MG63 (cell line): Measurements from ENCODE around the gene CLIC5. TPM values are rescaled to one million over a fixed set of nuclear protein-coding genes. Genes with fewer than 3 reads are reported as not detected.

Experiments
- DNase-seq: peaks from one replicate; pipeline ENCODE4 v3.0.0-alpha.2; 2020
- H3K27me3 ChIP-seq: fragments of 250-450 bp; sonication (Bioruptor Pico); 2 replicates; pipeline ENCODE4 v1.5.1; 2020; ENCODE audit warnings: mild to moderate bottlenecking, moderate library complexity
- H3K36me3 ChIP-seq: fragments of 250-450 bp; sonication (Bioruptor Pico); 2 replicates; pipeline ENCODE4 v1.5.1; 2020; ENCODE audit warnings: mild to moderate bottlenecking, moderate library complexity
- H3K4me3 ChIP-seq: fragments of 250-450 bp; sonication (Bioruptor Pico); 2 replicates; pipeline ENCODE4 v1.5.1; 2020; ENCODE audit warnings: mild to moderate bottlenecking, moderate library complexity
- H3K9me3 ChIP-seq: fragments of 250-450 bp; sonication (Bioruptor Pico); 2 replicates; pipeline ENCODE4 v1.5.1; 2020; ENCODE audit warnings: mild to moderate bottlenecking, moderate library complexity
- total RNA-seq: library from RNA; depleted of rRNA; stranded (reverse); fragments of >200 nt; shearing (Covaris generic); gene quantifications from 2 replicates; pipeline ENCODE4 v1.2.3, GENCODE V29; 2014; ENCODE audit warnings: low replicate concordance; rRNA removed

CLIC5 gene
- not detected in 2 replicates for total RNA-seq

DNA sequence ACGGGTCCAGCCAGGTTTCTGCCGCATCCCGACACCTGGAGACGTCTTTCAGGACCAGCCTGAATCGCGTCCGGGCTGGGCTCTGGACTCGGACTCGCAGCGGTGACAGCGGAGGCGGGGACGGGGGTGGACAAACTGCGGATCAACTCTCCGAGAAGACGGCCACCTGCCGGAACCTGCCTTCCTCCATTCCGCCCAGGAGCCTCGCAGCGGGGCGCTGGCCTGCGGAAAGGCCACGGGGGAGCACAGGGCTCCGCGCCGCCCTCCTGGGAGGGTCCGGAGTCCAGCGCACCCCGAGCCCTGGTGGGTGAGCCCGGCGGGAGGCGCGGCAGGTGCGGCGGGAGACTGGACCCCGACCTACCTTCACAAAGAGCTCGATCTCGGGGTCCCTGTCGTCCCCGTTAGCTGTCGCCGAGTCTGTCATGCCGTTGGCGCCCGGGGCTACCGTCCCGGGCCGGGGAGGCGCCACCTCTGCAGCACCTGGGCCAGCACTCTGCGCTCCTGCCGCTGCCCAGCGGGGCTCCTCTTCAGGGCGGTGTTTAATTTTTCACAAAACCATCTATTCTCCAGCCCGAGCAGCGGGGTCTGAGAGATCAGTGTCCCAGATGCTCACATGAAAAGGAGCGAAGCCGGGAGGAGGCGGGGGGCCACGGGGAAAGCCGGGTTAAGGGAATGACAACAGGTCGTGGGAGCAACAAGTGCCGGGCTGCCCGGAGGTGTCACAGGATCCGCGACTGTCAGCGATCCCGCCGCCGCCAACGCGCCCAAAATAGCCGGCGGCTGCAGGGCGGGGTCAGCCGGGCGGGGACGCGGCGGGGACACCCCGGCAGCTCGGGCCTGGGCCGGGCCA, at the start of gene CLIC5:
TSS of gene CLIC5 (minus strand) at position 742 of the 850 bp plus-strand sequence. CDS start at position 424, 318 bp downstream.
- no peaks in the 10 kb centered on the region for H3K9me3 ChIP-seq
- H3K36me3 ChIP-seq, result no peaks in the 10 kb centered on the region
- H3K27me3 ChIP-seq, result peaks cover 14% of the 10 kb centered on the region; the same call in 1 of the 2 replicates
- peak within 1 kb of the TSS; percentile 15; the same call in 1 of the 2 replicates for H3K4me3 ChIP-seq
- DNase-seq, result no peak

DNA sequence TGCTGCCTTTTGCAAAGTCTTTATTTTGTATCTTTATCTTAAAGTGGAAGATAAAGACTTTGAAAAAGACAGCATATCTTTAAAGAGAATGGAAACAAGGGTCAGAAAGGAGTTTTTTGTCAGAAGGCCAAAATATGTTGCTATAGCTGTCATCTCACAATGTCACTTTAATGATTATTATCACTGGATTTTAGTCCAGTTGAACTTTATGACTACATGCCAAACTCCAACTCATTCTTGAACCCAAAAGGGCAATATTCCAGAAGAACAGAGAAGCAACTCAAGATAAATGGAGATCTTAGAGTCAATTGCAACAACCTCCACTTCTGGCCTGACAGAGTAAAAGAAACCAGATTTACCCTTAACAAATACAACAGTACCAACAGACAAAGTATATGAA, 47.3 kb upstream of the CLIC5 start:
- H3K27me3 ChIP-seq, result no peaks in the 10 kb centered on the region
- no peak overlapping the region for H3K4me3 ChIP-seq
- no peaks in the 10 kb centered on the region for H3K9me3 ChIP-seq
- no peak for DNase-seq
- H3K36me3 ChIP-seq, result no peaks in the 10 kb centered on the region

DNA sequence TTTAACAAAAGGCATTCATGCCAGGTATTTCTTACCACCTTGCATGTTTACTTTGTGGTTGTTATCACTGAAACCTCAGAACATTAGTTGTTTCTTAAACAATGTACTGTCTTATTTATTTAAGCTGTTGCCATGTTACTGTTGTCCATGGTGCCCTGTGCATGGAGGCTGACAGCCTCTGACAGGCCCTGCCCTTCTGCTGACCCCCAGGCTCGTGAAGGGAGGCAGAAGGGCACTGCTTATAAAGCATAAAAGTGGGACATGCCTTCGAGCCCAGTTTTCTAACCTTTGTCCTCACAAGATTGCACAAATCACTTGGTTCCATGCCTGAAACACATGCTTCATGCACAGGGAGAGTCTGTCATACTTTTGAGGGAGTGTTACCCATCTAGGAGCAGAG, 46.7 kb upstream of the CLIC5 start:
- Histone ChIP-seq H3K9me3 (no peaks in the 10 kb centered on the region), H3K27me3 (no peaks in the 10 kb centered on the region), H3K36me3 (no peaks in the 10 kb centered on the region), H3K4me3 (no peak overlapping the region)
- DNase-seq, result no peak

DNA sequence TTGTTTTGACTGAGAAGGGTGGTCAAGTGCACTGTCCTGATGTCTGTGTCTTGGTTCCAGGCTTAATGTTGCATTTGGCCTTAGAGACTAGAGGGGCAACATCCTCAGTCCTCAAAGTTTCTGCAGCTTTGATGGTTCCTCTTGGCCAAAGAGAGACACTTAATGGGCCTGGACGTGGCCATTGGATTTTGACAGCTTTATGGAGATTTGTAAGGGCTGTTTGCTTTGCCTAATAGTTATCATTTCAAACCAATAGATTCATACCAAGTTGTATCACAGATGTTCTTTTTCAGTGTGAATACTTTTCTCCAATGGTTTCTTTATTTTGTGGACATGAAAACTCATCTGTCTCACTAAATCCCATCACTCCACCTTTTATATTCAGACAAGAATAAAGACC, 45.8 kb upstream of the CLIC5 start:
- H3K36me3 ChIP-seq, result no peaks in the 10 kb centered on the region
- H3K27me3 ChIP-seq, result no peaks in the 10 kb centered on the region
- no peak overlapping the region for H3K4me3 ChIP-seq
- DNase-seq, result no peak
- no peaks in the 10 kb centered on the region for H3K9me3 ChIP-seq

DNA sequence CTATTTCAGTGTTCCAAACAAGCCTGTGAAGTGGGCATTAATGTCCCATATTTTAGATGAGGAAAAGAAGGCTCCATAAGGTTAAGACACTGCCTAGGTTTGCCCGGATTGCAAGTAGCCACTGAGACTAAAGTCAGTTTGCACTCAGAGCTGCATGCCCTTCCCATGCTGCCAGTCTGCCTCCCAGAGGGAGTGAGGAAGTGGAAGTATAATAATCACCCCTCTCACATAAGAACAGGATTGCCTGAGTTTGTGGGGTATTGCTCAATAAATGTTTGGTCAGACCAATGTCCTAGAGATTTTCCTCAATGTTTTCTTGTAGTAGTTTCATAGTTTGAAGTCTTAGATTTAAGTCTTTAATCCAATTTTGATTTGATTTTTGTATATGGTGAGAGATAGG, 43.9 kb upstream of the CLIC5 start:
- Histone ChIP-seq H3K27me3 (no peaks in the 10 kb centered on the region), H3K9me3 (no peaks in the 10 kb centered on the region), H3K4me3 (no peak overlapping the region), H3K36me3 (no peaks in the 10 kb centered on the region)
- DNase-seq, result no peak

DNA sequence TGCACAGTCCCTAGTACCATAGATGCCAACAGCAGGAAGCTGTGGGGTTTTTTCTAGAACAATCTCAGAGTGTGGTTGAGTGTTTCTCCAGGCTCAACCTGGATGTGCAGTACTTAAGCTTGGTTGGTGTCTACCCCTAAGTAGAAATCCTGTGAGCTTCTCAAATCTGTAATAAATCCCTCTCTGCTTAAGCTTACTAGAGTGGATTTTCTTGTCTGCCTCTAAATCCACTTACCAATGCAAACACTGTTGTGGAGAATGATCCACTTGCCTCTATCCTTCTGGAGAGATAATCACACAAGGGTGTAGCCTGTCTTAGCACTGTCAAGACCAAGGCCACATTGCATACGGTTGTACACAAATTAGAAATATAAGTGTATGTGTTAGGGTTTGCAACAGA, 43.3 kb upstream of the CLIC5 start:
- H3K4me3 ChIP-seq, result no peak overlapping the region
- no peaks in the 10 kb centered on the region for H3K9me3 ChIP-seq
- H3K36me3 ChIP-seq, result no peaks in the 10 kb centered on the region
- no peaks in the 10 kb centered on the region for H3K27me3 ChIP-seq
- no peak for DNase-seq

DNA sequence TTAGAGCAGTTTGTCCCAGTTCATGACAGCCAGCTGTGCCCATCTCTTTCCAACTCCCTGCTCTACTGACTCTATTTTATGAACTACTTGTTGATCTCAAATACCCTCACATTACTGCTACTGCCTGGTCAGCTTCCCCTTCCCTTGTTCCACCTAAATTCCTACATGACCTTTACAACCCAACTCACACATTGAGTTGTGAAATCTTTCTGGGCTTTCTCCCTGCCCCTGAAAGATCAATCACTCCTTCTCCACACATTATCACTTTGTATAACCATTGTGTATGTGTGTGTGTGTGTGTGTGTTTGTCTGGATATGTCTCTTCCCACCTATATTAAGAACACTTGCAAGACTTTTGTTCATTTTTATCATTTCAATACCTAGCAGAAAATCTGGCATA, 42.1 kb upstream of the CLIC5 start:
- Histone ChIP-seq H3K27me3 (no peaks in the 10 kb centered on the region), H3K4me3 (no peak overlapping the region), H3K9me3 (no peaks in the 10 kb centered on the region), H3K36me3 (no peaks in the 10 kb centered on the region)
- no peak for DNase-seq

DNA sequence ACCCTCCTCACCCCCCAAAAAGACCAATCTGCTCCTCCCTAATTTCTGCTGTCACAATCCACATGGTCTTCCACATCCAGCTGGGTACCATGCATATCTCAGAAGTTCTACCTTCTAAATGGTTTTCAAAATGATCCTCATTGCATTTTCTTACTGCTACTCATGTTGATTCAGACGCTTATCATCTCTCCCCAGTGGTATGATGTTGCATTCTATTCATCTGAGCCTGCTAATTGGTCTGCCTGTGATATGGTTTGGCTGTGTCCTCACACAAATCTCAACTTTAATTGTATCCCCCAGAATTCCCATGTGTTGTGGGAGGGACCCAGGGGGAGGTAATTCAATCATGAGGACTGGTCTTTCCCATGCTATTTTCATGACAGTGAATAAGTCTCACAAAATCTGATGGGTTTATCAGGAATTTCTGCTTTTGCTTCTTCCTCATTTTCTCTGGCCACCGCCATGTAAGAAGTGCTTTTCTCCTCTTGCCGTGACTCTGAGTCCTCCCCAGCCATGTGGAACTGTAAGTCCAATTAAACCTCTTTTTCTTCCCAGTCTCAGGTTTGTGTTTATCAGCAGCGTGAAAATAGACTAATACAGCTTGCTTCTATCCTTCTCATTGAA, 41.4 kb upstream of the CLIC5 start:
- DNase-seq, result no peak

DNA sequence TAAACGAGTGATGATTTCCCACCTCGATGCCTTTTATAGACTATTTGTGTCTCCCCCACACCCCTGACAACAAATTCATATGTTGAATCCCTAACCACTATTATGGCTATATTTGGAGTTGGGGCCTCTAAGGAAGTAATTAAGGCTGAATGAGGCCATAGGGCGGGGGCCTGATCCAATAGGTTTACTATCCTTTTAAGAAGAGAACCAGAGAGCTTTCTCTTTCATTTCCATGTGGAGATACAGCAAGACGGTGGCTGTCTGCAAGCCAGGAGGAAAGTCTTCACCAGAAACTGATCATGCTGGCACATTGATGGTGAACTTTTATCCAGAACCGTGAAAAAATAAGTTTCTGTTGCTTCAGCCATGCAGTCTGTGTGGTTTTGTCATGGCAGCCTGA, 38.9 kb upstream of the CLIC5 start:
- Histone ChIP-seq H3K27me3 (no peaks in the 10 kb centered on the region), H3K9me3 (no peaks in the 10 kb centered on the region), H3K4me3 (no peak overlapping the region), H3K36me3 (no peaks in the 10 kb centered on the region)
- no peak for DNase-seq

More for the DNA sequence above, 41.4 kb upstream of the CLIC5 start:
- Histone ChIP-seq H3K27me3 (no peaks in the 10 kb centered on the region), H3K9me3 (no peaks in the 10 kb centered on the region), H3K36me3 (no peaks in the 10 kb centered on the region), H3K4me3 (no peak overlapping the region)

DNA sequence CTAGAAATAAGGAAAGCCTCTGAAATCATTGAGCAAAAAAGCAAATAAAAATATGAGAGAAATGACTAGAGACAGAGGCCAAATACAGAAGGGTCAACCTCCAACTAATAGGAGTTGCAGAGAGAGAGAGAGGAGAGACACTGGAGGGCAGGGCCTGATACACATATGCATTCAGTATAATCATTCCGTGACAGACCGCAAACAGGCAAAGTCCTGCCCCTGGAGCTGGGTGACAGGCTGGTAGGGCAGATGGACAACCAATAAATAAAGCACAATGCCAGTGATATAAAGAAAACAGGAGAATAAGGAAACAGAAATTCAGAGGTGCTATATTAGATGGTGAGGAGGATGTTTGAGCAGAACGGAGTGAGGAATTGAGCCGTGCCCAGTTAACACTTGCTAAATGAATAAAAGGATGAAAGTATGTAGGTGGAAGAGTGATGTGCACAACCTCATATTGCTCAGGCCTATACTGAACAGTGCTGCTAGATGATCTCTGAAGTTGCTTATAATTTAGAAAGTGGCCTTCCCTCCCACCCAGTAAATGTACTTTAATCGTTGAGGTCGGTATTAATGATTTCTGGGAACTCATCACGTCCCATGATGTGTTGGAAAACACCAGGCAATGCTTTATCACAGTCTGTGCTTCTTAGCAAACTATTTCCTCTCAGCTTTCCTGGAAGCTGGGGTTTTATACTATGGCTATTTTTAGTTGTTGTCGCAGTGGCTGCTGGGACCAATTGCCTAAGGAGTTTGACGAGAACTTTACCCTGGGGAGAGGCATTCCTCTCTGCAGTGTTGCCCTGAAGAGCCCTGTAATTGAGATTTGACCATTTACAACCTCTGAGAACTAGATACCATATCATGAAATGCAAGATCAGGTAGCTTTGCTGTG, 37.6 kb upstream of the CLIC5 start:
- H3K36me3 ChIP-seq, result no peaks in the 10 kb centered on the region
- no peaks in the 10 kb centered on the region for H3K9me3 ChIP-seq
- H3K27me3 ChIP-seq, result no peaks in the 10 kb centered on the region
- no peak for DNase-seq
- H3K4me3 ChIP-seq, result no peak overlapping the region

DNA sequence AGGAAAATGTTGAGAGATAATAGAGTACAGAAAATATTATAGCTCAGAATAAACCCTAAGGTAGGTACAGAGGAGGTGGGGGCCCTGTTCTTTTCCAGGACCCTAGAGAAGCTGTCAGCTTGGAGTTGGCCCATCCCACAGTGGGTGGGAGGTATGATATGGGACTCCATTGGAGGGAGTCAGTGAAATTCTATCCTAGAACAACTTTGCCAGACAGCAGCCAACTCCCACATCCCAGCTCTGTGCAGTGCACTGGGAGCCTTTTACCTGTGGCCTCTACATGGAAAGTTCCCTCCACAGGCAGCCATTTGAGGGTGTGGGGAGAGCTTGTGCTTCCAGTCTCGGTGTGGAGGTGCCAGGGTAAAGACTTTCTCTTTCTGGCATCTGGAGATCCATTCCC, 36.8 kb upstream of the CLIC5 start:
- H3K27me3 ChIP-seq, result no peaks in the 10 kb centered on the region
- no peaks in the 10 kb centered on the region for H3K9me3 ChIP-seq
- H3K4me3 ChIP-seq, result no peak overlapping the region
- H3K36me3 ChIP-seq, result no peaks in the 10 kb centered on the region
- no peak for DNase-seq

DNA sequence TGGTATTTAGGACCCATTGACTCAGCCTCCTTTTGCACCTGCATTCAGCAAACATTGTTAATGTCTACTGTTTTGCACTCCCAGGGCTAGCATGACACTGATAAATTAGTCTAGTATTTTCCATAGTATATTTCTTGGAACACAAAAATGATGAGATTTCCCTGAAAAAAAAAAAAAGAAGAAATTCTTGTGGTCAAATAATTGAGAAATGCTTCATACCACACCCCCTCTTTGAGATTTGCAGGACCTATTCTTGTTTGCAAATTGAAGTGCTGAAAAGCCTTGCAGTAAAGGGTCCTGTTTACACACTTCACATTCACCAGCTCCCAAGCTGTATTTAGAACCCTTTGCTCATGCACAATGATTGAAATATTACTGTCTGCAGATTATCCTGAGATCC, 36.3 kb upstream of the CLIC5 start:
- Histone ChIP-seq H3K36me3 (no peaks in the 10 kb centered on the region), H3K4me3 (no peak overlapping the region), H3K9me3 (no peaks in the 10 kb centered on the region), H3K27me3 (no peaks in the 10 kb centered on the region)
- no peak for DNase-seq

DNA sequence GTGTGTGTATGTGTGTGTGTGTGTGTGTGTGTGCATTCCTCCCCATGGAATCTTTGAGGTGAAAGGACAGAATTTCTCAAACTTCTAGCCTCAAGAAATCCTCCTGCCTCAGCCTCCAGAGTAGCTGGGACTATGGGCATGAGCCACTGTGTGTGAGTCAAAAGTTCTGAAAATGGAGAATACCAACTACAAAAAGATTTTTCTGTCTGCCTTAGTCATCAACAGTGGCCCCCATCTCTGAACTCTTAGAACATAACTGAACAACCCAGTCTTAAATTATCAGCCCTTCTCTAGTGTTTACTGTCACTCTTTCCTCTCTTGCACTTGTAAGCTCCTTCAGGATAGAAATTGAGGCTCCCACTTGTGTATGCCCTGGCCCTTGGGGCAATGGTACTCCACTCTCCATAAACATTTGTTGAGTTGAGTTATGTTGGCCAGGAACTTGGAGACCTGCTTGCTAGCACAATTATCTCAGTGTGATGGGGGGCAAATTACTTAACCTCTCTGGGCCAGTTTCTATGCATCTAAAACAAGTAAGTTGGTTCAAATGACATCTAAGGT, 35.3 kb upstream of the CLIC5 start:
- Histone ChIP-seq H3K9me3 (no peaks in the 10 kb centered on the region), H3K27me3 (no peaks in the 10 kb centered on the region), H3K36me3 (no peaks in the 10 kb centered on the region), H3K4me3 (no peak overlapping the region)
- DNase-seq, result no peak

DNA sequence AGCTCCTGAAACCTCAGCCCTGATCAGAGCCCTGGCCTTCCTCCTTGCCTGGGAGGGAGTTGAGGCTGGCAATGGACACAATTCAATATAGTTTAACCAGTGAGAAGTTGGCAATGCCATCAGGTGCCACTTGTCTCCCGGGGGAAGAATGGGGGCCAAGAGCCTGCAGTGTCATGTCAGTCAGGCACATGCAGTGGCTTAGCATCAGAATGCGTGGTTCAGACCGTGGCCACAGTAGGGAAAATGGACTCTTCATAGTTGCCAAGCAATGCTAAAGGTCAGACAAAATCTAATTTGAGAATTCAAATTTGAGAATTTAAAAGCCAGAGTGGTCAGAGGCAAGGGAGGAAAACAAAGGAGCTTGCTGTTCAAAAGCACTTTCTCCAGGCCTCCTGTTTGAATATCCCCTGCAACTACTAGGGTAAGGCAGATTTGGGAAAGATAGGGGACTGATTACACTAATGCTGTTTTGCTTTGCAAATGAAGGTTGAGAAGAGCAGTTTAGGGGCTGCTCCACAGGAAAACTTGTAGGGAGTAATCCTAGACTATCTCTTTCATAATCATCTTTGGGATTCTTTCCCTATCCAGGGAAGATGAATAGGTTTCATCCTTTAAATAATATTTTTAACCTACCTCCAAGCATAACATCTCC, 33.1 kb upstream of the CLIC5 start:
- Histone ChIP-seq H3K36me3 (no peaks in the 10 kb centered on the region), H3K27me3 (no peaks in the 10 kb centered on the region), H3K4me3 (no peak overlapping the region), H3K9me3 (no peaks in the 10 kb centered on the region)
- no peak for DNase-seq

DNA sequence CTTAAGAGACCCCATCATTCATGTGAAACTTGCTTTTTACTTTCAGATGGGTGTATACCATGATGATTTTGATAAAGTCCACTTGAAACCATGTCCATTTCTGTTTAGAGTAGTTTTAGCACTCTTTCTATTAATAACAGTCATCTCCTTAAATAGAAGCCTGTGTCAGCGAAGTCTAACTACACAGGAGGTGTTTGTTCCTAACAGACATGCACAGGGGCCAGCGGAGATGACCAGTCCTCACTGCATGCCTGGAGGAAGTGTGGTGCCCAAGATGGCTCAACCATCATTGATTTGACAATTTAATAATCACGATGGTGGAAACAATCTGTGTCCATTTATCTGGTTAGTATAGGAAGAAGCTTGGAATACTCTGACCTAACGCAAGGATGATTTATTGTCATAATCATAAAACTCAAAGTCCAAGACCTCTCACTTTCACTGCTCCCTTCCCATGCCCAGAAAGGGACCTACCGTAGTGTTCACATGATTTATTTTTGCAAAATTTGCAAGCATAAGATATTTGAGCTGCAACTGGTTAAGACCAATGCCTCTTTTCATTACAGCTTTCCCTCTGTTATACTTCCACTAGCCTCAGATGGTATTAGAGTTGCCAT, 31.0 kb upstream of the CLIC5 start:
- H3K4me3 ChIP-seq, result no peak overlapping the region
- H3K9me3 ChIP-seq, result no peaks in the 10 kb centered on the region
- no peak for DNase-seq
- no peaks in the 10 kb centered on the region for H3K36me3 ChIP-seq
- no peaks in the 10 kb centered on the region for H3K27me3 ChIP-seq
